Spleen (tissue), 11 donors: ENCODE results near the gene SIRT3. TPM values are rescaled to one million over a fixed set of nuclear protein-coding genes. Genes with fewer than 3 reads are reported as not detected.

Source experiments
- DNase-seq: peaks from one replicate; pipeline ENCODE4 v3.0.0-alpha.2; 2020
- H3K27ac ChIP-seq, 8 donors: fragments of 200-600 bp; sonication (generic) in 7 of 8; 1 replicate in 4 of 8; 2 replicates in 4 of 8; pipeline versions ENCODE4 v1.5.0 to v1.8.0; 2016 to 2021; ENCODE audit warnings: inconsistent platforms in 4 of 8, mild to moderate bottlenecking in 4 of 8, moderate library complexity in 1 of 8
- H3K27me3 ChIP-seq, 7 donors: fragments of 200-600 bp; sonication (generic) in 6 of 7; replicated peaks in 1 of 7; 1 replicate in 4 of 7; 2 replicates in 3 of 7; pipeline versions ENCODE4 v1.5.0 to v1.8.0; 2016 to 2021; ENCODE audit warnings: inconsistent platforms in 3 of 7, mild to moderate bottlenecking in 1 of 7
- H3K36me3 ChIP-seq, 6 donors: fragments of 200-600 bp; sonication (generic) in 5 of 6; 1 replicate in 4 of 6; 2 replicates in 2 of 6; pipeline versions ENCODE4 v1.5.0 to v1.8.0; 2016 to 2021; ENCODE audit warnings: inconsistent platforms in 2 of 6
- H3K4me1 ChIP-seq, 6 donors: fragments of 200-600 bp; sonication (generic) in 5 of 6; 1 replicate in 3 of 6; 2 replicates in 3 of 6; pipeline versions ENCODE4 v1.5.0 to v1.8.0; 2016 to 2021; ENCODE audit warnings: inconsistent platforms in 3 of 6
- H3K4me3 ChIP-seq, 8 donors: fragments of 200-600 bp; sonication (generic) in 7 of 8; 1 replicate in 4 of 8; 2 replicates in 4 of 8; pipeline versions ENCODE4 v1.5.0 to v1.8.0; 2016 to 2021; ENCODE audit warnings: inconsistent platforms in 4 of 8, mild to moderate bottlenecking in 4 of 8, moderate library complexity in 2 of 8
- H3K9me3 ChIP-seq, 8 donors: fragments of 200-600 bp; sonication (generic) in 7 of 8; 1 replicate in 4 of 8; 2 replicates in 4 of 8; pipeline versions ENCODE4 v1.5.0 to v1.8.0; 2016 to 2021; ENCODE audit warnings: inconsistent platforms in 4 of 8
- CTCF ChIP-seq, 11 experiments: fragments of 200-600 bp in 7 of 11; fragments of 450-650 bp in 4 of 11; sonication (generic) in 4 of 11; IDR thresholded peaks in 8 of 11; conservative IDR thresholded peaks in 3 of 11; 1 replicate in 7 of 11; 2 replicates in 4 of 11; pipeline versions ENCODE4 v1.4.0 to v1.8.0; 2016 to 2021; ENCODE audit warnings: antibody characterized with exemption in 11 of 11, inconsistent platforms in 4 of 11, mild to moderate bottlenecking in 1 of 11
- POLR2A ChIP-seq, 3 donors: fragments of 450-650 bp; IDR thresholded peaks; one replicate each; pipeline ENCODE4 v1.5.1; 2017; ENCODE audit warnings: antibody characterized with exemption in 3 of 3, mild to moderate bottlenecking in 1 of 3
- POLR2AphosphoS5 ChIP-seq, 3 donors: sonication (generic); formaldehyde crosslinking; IDR thresholded peaks; one replicate each; pipeline ENCODE4 v1.5.1; 2017; ENCODE audit warnings: antibody characterized with exemption in 3 of 3
- WGBS, 5 donors: extraction: QIAGEN DNeasy Blood & Tissue Kit in 3 of 5; methylation state at CpG; one replicate each; pipeline versions ENCODE4 v1.1.5 to v1.1.7; 2013 to 2018; 5-methylcytosine and 5-hydroxymethylcytosine counted together
- intact Hi-C: fragments of 100-400 bp; cut with DNase I; formaldehyde crosslinking; loops from one replicate; pipeline ENCODE4 v1.15.0; 2023; ENCODE audit warnings: low total_unique reads
- polyA plus RNA-seq, 3 donors: library from polyadenylated mRNA; stranded (reverse); fragments of 200-250 nt; gene quantifications; one replicate each; pipeline ENCODE4 v1.2.1, GENCODE V29; 2013
- total RNA-seq, 7 donors: library from RNA; depleted of rRNA in 3 of 7; stranded (reverse); fragments of >200 nt in 3 of 7; fragmentation: NEBNext Ultra II Directional in 4 of 7; extraction: Animal tissue kit (Norgen Biotek cat#: 25700) in 4 of 7; gene quantifications; one replicate each; pipeline versions ENCODE4 v1.1.0 to v1.2.1, GENCODE V29; 2016 to 2021
- donor health status: healthy with polysubstance abuse.
- donor health status: DM: no; HTN: no; CAD: no; lungs with moderate emphysema.
- donor health status: DM: no; HTN: no; CAD: no.
- donor health status: Bipolar disorder and iron deficiency.
- donor health status: healthy.
- donor health status: DM: no; HTN: no; CAD: no.
- donor health status: DM: yes; HTN: yes; CAD: no.

Gene SIRT3
- total and polyA plus RNA-seq, 10 donors, result 11.9 to 28.8 (median 17.5) TPM

- Histone ChIP-seq H3K4me1 (no peaks in the 10 kb centered on the region), H3K4me3 (no peak overlapping the region), H3K27ac (no peak overlapping the region), H3K9me3 (no peaks in the 10 kb centered on the region), H3K27me3 (no peaks in the 10 kb centered on the region), H3K36me3 (peaks cover 0 to 45% (median 6%) of the 10 kb centered on the region in 6 donors)
- TF ChIP-seq POLR2AphosphoS5 (IDR thresholded peaks at IDR 0.05), result no peak
- no peak for TF ChIP-seq CTCF (IDR thresholded peaks at IDR 0.05 in 8 of 11, conservative IDR thresholded peaks at IDR 0.05 in 3 of 11)
- DNase-seq, result no peak
- intact Hi-C loops, result no loop called here
- WGBS, 5 donors, result 83 to 91% (median 87%) methylated on average over 10 of the region's 10 CpGs
These were observed 10.2 kb downstream of the SIRT3 start for GRCh38 chr11:225734-226453.

- no peak for TF ChIP-seq CTCF (IDR thresholded peaks at IDR 0.05 in 8 of 11, conservative IDR thresholded peaks at IDR 0.05 in 3 of 11)
- TF ChIP-seq POLR2AphosphoS5 (IDR thresholded peaks at IDR 0.05), result no peak
- TF ChIP-seq POLR2A (IDR thresholded peaks at IDR 0.05), result no peak
- no peak for DNase-seq
- no peak overlapping the region for H3K27ac ChIP-seq
- H3K27me3 ChIP-seq, result no peaks in the 10 kb centered on the region
- peaks cover 0 to 42% (median 6%) of the 10 kb centered on the region in 6 donors for H3K36me3 ChIP-seq
- no peak overlapping the region for H3K4me3 ChIP-seq
- H3K9me3 ChIP-seq, result no peaks in the 10 kb centered on the region
- intact Hi-C loops, result no loop called here
- WGBS, 5 donors, result 83 to 90% (median 85%) methylated on average over 7 of the region's 7 CpGs
- H3K4me1 ChIP-seq, result no peaks in the 10 kb centered on the region
These were observed 11.7 kb downstream of the SIRT3 start for GRCh38 chr11:224424-224823.

GRCh38 chr11:223884-224283, 12.3 kb downstream of the SIRT3 start:
- no peak for TF ChIP-seq POLR2A (IDR thresholded peaks at IDR 0.05)
- TF ChIP-seq CTCF (IDR thresholded peaks at IDR 0.05 in 8 of 11, conservative IDR thresholded peaks at IDR 0.05 in 3 of 11), result no peak
- no peak for TF ChIP-seq POLR2AphosphoS5 (IDR thresholded peaks at IDR 0.05)
- WGBS, 5 donors, result 93 to 99% (median 96%) methylated on average over 7 to 9 of the region's 9 CpGs
- no peak overlapping the region for H3K4me3 ChIP-seq
- H3K36me3 ChIP-seq, result peaks cover 0 to 42% (median 7%) of the 10 kb centered on the region in 6 donors
- no peak for DNase-seq
- H3K27me3 ChIP-seq, result no peaks in the 10 kb centered on the region
- H3K9me3 ChIP-seq, result no peaks in the 10 kb centered on the region
- H3K27ac ChIP-seq, result no peak overlapping the region
- no peaks in the 10 kb centered on the region for H3K4me1 ChIP-seq
- intact Hi-C loops, result no loop called here

GRCh38 chr11:223026-223789, 12.9 kb downstream of the SIRT3 start:
- Histone ChIP-seq H3K4me1 (no peaks in the 10 kb centered on the region), H3K27me3 (no peaks in the 10 kb centered on the region), H3K27ac (no peak overlapping the region), H3K36me3 (peaks cover 0 to 44% (median 11%) of the 10 kb centered on the region in 6 donors), H3K9me3 (no peaks in the 10 kb centered on the region), H3K4me3 (no peak overlapping the region)
- TF ChIP-seq POLR2A (IDR thresholded peaks at IDR 0.05) (no peak), CTCF (IDR thresholded peaks at IDR 0.05 in 8 of 11, conservative IDR thresholded peaks at IDR 0.05 in 3 of 11) (no peak), POLR2AphosphoS5 (IDR thresholded peaks at IDR 0.05) (no peak)
- DNase-seq, result no peak
- intact Hi-C loops, result no loop called here
- WGBS, 5 donors, result 84 to 92% (median 89%) methylated on average over 16 of the region's 16 CpGs
